Stimulated activated CD8-positive, alpha-beta memory T cell treated with anti-CD3 and anti-CD28 coated beads, Interleukin-7, amount 100 ng/mL, for 48 hours (primary cell): ENCODE measurements around the gene PITPNC1.
"Not testable (repeated sequence)": the region's sequence is repeated elsewhere in the genome, so short reads cannot be mapped to it uniquely, and the experiment has no call there.

Source experiments
- DNase-seq, 2 donors: peaks; one replicate each; pipeline ENCODE4 v3.0.0-alpha.2; 2020; ENCODE audit warnings: low read depth in 1 of 2; ENCODE audit errors: extremely low read depth in 1 of 2

The PITPNC1 gene

DNA sequence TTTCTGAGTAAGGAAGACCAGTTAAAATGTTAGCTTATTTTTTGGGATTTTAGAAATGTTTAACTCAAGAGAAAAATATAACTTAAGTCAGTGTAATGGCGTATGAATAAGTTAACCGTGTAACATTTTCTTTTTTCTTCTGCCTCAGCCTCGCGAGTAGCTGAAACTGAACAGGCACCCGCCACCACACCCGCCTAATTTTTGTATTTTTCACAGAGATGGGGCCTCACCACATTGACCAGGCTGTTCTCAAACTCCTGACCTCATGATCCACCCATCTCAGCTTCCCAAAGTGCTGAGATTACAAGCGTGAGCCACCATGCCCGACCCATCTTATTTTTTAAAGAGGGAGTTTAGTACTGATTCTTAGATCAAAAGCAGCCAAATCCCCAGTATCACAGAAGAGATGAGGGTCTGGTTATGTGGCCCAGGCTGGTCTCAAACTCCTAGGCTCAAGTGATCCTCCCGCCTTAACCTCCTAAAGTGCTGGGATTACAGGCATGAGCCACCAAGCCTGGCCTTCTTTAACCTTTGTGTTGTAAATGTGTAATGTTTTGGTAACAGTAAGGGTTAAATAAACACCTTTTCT, 16.8 kb downstream of the PITPNC1 start:
- no peak for DNase-seq

DNA sequence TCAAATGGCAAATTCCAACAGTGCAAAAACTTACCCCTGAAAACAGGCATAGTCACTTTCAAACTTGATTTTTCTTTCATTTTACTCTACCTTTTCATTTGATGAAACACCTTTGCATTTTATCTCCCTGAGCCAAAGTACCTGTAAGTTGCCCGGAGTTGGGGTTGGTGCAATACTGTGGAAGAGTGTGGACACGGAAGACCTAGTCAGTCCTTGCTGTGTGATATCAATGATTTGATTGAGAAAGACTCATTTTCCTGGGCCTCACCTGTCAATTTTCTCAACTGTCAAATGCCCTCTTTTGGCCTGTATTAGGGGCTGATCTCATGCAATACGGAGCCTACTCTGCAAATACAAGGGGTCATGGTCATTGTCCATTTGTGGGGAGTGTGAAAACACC, 22.6 kb downstream of the PITPNC1 start:
- DNase-seq, result no peak

DNA sequence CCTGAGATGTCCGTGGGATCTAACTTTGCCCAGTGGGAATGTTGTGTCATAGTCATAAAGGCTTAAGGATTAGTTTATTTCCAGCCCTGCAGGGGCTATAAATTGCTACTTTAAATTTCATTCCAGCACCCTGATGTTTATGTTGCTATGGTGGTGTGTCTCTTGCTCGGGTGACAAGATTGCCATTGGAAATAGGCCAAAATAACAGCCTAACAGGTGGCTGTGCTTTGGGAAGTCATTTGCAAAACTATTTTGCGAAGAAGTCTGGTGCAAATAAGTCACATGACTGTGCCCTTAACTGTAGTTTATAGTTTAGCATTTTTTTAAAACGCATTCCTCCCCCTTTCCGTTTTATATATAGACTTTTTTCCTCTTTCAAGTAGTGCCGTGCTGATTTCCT, 23.1 kb downstream of the PITPNC1 start:
- no peak for DNase-seq

DNA sequence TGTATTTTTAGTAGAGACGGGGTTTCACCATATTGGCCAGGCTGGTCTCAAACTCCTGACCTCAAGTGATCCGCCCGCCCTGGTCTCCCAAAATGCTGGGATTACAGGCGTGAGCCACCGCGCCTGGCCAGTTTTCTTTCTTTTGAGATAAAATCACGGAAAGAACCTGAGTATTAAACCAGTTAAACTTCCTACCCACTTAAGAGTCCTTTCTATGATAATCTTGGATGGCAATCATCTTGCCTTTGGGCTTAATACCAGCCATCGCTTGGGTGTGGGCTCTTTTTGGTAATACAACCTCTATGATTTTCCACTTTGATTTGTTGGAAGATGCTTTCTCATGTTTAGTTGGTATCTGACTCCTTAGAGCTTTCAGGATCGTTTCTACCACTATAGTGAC, 24.0 kb downstream of the PITPNC1 start:
- no peak for DNase-seq

DNA sequence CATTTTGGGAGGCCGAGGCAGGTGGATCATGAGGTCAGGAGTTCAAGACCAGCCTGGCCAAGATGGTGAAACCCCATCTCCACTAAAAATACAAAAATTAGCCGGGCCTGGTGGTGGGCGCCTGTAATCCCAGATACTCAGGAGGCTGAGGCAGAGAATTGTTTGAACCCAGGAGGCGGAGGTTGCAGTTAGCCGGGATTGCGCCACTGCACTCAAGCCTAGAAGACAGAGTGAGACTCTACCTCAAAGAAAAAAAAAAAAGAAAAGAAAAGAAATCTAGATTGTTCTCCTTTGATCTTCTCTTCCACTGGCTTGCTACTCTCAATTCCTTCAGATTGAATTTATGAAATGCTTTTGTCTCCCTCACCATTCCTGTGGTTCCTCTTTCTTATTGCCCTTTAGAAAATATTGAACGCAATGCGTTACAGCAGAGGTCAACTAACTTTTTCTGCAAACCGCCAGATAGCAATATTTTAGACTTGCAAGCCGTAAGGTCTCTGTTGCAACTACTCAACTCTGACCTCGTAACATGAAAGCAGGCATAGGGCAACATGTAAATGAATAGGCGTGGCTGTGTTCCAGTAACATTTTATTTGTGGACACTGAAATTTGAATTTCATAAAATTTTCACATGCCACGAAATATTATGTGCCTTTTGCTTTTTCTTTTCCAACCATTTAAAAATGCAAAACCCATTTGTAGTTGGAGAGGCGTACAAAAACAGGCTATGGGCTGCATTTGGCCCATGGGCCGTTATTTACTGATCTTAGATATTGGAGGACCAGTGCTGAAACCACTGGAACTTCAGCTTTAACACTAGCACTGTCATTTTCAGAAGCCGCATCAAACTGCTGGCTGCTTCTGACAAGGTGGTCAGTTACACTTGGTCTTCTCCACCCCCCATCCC, 24.8 kb downstream of the PITPNC1 start:
- no peak for DNase-seq

DNA sequence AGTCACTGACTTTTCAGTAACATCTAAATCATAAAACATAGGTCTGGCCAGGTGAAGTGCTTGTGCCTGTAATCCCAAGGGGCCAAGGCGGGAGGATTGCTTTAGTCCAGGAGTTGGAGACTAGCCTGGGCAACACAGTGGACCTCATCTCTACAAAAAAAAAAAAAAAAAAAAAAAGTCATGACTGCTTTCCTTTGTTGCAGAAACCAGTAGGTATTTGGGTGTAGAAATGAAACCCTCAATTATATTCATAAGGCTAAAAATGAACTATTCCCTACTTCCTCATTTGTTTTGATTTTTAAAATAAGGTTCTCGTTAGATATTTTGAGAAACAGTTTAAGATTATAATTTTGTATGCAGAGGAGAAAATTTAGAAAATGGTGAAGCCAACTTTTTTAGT, 26.0 kb downstream of the PITPNC1 start:
- DNase-seq, result no peak

DNA sequence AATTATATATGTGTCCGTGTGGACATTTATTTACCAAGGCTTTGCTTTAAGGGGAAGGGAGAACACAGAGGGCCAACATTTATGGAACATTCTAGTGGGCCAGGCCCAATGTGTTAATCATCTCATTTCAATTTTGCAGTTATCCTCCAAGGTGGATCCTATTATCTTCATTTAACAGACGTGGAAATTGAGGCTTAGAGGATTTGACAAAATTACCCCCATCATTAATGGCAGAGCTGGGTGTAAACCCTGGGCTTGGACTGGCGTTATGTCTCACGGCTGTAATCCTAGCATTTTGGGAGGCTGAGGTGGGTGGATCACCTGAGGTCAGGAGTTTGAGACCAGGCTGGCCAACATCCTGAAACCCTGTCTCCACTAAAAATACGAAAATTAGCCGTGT, 26.4 kb downstream of the PITPNC1 start:
- DNase-seq, result no peak

DNA sequence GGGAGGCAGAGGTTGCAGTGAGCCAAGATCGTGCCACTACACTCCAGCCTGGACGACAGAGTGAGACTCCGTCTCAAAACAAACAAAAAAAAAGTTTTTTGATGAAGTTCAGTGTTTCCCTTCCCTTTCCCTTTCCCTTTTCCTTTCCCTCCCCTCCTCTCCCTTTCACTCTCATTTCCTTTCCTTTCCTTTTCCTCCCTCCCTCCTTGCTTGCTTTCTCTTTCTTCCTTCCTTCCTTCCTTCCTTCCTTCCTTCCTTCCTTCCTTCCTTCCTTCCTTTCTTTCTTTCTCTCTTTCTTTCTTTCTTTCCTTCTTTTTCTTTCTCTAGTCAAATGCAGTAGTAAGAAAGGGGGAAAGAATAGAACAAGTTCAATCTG, 31.4 kb downstream of the PITPNC1 start:
- not testable (repeated sequence) for DNase-seq

DNA sequence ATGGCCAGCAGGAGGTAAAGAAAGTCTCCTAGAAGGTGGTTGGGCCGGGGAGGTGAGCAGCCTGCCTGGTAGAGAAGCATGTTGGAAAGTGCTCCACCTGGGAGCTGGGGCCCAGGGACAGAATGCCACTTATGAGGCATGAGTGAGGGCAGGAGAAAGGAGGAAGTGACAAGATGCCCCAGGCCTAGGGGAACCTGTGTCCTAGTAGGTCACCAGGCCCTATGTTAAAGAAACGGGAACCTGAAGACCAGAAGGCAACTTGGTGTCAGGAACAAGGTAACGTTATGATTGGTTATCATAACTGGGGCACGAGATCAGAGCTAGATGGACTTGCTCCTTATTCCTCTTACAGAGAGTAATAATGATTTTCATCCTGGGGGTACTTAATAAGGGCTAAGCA, 34.3 kb downstream of the PITPNC1 start:
- DNase-seq, result no peak

DNA sequence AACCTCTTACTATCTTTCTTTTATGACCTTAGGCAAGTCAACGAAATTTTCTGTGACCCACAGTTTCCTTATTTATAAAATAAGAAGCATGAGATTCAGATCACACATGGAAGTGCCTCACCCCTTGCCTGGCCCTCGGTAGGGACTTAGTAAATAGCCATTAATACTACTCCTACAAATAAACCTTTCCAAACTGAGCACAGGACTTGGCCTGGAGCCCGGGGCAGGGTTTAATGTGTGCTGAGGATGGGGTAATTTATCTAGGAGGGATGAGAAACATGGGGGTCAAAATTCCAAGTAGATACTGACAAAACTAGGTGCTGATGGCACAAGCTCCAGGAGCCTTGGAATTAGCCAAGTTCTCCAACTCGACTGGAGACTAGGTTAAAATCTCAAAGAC, 35.0 kb downstream of the PITPNC1 start:
- no peak for DNase-seq

DNA sequence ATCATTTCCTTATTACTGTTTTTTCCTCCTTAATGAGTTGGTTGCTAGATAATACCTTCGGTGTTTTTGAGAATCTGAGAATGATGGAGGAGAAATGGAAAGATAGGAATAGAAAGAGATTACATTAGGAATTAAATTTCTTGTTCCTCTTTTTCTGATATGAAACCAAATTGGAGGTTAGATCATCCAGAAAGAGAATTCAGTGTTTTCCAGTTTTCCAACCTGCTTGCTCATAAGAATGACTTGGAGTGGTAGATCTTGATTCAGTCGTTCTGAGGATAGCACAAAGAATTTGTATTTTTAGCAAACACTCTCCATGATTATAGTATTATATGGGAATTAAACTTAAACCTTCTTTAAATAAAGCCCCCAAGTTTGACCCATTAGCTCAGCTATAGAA, 35.9 kb downstream of the PITPNC1 start:
- DNase-seq, result no peak

DNA sequence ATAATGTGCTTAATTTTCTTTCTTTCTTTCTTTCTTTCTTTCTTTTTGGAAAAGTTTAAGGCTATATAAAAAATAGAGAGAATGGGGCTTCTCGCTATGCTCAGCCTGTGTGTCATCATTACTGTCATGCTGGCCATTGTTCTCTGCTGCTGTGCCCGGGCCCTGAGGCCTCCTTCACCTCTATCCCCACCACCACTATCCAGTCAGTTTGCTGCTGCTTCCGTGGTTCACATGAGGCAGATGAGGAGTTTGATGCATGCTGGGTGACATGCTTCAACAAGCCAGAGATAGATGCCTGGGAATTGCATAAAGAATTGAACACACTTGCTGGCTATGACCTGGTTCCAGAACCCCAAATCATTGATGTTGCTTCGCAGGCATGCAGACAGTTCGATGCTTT, 36.3 kb downstream of the PITPNC1 start:
- DNase-seq, result no peak

DNA sequence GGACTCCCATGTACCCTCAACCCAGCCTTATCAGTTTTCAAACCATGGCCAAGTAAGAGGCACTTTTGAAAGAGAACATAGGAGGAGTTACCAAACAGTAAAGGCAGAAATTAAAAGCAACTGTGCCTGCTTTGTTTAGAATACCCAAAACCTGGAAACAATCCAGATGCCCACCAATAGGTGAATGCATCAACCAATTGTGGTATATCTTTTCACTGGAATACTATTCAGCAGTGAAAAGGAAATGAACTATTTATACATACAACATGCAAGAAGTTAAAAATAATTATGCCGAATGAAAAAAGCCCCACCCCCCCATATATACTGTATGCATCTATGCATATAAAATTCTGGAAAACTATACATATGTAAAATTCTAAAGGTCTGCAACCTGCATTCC, 37.0 kb downstream of the PITPNC1 start:
- no peak for DNase-seq

DNA sequence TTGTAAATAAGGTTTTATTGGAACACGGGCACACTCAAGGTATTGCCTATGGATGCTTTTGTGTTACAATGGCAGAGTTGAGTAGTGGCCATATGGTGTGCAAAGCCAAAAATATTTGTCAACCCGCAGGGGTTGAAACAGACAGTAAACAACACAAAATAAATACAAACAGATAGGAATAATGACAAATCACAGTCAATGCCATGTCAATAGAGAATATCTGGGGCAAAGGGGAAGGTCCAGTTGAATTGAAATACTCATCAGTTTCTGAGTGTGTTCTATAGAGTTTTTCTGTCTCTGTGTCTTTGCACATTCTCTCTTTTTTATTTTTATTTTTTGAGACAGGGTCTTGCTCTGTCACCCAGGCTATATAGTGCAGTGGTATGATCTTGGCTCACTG, 37.5 kb downstream of the PITPNC1 start:
- no peak for DNase-seq

DNA sequence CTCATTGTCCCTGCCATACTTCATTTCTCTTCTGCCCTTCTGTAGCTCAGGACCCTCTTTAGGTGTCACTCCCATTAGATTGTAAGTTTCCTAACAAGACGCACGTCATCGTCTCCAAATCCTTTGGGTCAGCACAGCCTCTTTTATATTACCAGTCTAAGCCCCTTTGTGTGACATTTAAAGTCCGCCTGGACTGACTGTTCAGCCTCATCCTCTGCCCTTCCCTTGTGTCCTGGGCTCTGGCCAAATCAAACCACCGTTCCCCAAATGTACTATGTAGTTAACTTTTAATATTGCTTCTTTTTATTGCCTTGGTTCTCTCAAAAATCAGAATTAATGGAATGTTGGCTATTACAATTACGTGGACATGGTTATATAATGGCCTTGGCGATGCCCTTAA, 38.2 kb downstream of the PITPNC1 start:
- DNase-seq, result no peak

DNA sequence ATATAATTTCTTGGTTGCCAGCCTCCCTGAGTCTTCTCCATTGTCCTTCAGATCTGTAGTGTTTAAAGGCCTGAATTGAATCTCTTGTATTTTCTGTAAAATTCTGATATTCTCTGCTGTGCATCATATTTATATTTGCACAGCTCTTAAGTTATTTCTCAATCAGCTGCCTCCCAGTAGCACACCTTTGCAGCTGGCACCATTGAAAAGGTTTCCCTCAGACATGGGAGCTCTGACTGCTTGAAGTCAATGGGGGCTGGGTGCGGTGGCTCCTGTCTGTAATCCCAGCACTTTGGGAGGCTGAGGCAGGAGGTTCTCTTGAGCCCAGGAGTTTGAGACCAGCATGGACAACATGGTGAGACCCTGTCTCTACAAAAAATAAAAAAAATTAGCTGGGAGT, 40.4 kb downstream of the PITPNC1 start:
- DNase-seq, result no peak

DNA sequence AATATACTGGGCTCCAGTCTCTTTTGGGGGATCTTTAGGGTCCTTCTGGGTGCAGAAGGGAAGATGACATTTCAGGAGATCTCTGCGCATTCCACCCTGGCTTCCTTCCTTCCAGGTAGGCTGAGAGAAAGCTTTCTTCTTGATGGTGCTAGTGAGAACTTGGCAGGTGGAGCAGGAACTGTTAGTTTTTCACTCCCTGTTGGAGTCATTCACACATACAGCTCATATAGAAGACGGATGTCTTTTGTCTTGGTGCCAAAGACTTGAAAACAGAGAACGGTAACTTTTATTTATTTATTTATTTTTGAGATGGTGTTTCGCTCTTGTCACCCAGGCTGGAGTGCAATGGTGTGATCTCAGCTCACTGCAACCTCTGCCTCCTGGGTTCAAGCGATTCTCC, 43.9 kb downstream of the PITPNC1 start:
- DNase-seq, result no peak

DNA sequence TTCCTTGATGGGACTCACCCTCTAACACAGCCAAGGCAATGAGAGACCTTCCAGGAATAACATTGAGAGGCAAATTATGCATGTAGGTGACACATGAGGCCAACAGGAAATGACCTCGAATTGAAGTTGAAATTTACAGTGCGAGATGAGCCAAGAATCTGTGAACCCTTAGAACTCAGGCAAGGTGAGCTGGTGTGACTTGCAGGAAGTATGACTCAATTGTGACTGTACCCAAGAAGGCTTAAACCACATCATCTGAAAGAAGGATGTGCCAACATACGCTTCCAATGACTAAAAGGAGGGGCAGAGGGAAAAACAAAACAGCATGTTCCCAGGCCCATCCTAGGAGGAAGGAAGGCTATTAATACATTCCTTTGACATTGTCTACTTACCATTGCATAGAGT, 44.8 kb downstream of the PITPNC1 start:
- peak in 1 of 2 donors; percentile 40 for DNase-seq

DNA sequence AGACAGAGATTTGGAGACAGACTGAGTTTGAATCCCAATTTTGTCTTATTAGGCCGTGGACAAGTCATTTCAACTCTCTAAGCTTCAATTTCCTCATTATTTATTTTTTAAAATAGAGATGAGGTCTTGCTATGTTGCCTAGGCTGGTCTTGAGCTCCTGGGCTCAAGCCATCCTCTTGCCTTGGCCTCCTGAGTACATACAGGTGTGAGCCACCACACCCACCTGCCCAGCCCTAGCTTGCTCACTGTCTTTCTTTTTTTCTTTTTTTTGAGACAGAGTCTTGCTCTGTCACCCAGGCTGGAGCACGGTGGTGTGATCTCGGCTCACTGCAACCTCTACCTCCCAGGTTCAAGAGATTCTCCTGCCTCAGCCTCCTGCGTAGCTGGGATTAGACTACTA, 45.2 kb downstream of the PITPNC1 start:
- DNase-seq, result not testable (repeated sequence)

DNA sequence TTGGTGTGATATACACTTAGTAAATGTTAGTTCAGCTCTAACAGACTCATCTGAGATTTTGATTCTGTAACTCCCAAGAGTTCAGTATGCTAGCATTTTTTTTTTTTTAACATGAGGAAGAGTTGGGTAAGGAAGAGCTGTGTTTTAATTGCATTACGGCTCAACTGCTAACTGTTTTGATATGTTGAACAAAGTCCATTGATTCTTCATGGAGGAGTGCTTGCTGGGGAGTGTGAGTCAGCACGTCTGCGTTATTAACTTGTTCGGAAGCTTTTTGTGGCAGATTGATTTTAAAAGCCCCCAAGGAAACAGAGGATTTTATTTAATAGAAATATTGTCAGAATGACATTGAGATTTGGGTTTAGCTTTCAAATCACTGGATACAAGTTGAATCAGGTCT, 45.8 kb downstream of the PITPNC1 start:
- no peak for DNase-seq

DNA sequence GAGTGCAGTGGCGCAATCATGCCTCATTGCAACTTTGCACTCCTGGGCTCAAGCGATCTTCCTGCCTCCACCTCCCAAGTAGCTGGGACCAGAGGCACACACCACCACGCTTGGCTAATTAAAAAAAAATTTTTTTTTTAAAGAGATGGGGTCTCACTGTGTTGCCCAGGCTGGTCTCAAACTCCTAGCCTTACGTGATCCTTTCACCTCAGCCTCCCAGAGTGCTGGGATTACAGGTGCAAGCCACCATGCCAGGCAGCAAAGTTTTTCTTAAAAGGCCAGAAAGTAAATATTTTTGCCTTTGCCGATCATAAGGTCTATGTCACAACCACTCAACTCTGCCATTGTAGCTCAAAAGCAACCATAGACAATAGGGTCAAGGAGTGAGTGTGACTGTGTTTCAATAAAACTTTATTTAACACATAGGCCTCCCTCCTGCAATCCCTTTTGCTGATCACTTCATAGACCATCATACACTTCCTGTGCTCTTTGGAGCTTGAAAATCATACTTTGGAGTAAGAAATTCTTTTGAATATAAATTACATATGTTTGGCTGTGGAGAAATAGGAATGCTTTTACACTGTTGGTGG, 48.6 kb downstream of the PITPNC1 start:
- DNase-seq, result no peak

DNA sequence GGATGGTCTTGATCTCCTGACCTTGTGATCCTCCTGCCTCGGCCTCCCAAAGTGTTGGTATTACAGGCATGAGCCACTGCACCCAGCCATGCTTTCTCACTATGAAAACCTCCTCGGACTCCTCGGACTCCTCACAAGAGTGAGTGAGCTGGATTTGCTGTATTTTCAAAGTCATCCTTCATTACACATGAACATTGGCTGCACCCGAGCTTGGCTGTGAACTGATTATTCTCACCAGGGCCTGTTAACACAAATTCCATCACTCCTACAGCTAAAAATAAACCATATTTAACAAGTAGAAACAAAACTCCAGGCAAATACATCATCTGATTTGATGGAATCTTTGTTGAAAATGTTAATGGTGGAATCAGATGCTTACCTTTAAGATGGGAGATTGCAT, 50.3 kb downstream of the PITPNC1 start:
- DNase-seq, result no peak
